ENCODE data around the gene GABRB3. TPM values are rescaled to one million over a fixed set of nuclear protein-coding genes. Genes with fewer than 3 reads are reported as not detected.
A peak's percentile ranks its signal among the peaks of the same experiment; 100 is the strongest.

The GABRB3 gene
- total RNA-seq: 8.3 TPM

GRCh38 chr15:26772154-26773066 lies at the start of gene GABRB3:
Gene GABRB3, minus strand, starts transcription at chr15:26773066.
- DNase-seq (ENCODE audit: low spot score): no peak

- DNase-seq (ENCODE audit: low spot score): no peak
These were observed 34.9 kb upstream of the GABRB3 start for GRCh38 chr15:26807517-26808427.

GRCh38 chr15:26806574-26806973 lies 33.7 kb upstream of the GABRB3 start:
- DNase-seq (ENCODE audit: low spot score): no peak

- no peak for DNase-seq (ENCODE audit: low spot score)
These were observed 33.3 kb upstream of the GABRB3 start for GRCh38 chr15:26806151-26806550.

- no peak for DNase-seq (ENCODE audit: low spot score)
These were observed 32.6 kb upstream of the GABRB3 start for GRCh38 chr15:26805470-26805869.

- DNase-seq (ENCODE audit: low spot score): no peak
These were observed 31.4 kb upstream of the GABRB3 start for GRCh38 chr15:26804063-26804804.

GRCh38 chr15:26790118-26790517 lies 17.3 kb upstream of the GABRB3 start:
- DNase-seq (ENCODE audit: low spot score): no peak

- DNase-seq (ENCODE audit: low spot score): no peak
These were observed 8.9 kb upstream of the GABRB3 start for GRCh38 chr15:26781816-26782215.

GRCh38 chr15:26773917-26774316 lies 1.1 kb upstream of the GABRB3 start:
- no peak for DNase-seq (ENCODE audit: low spot score)

- peak; percentile 57 for DNase-seq (ENCODE audit: low spot score)
These were observed 406 bp upstream of the GABRB3 start for GRCh38 chr15:26773067-26773877.

- DNase-seq (ENCODE audit: low spot score): no peak
These were observed 1.2 kb downstream of the GABRB3 start for GRCh38 chr15:26771578-26772153.

- no peak for DNase-seq (ENCODE audit: low spot score)
These were observed 1.7 kb downstream of the GABRB3 start for GRCh38 chr15:26771168-26771567.

GRCh38 chr15:26767169-26767670 lies 5.6 kb downstream of the GABRB3 start:
- no peak for DNase-seq (ENCODE audit: low spot score)

- no peak for DNase-seq (ENCODE audit: low spot score)
These were observed 6.6 kb downstream of the GABRB3 start for GRCh38 chr15:26766262-26766661.

GRCh38 chr15:26759986-26760385 lies 12.9 kb downstream of the GABRB3 start:
- DNase-seq (ENCODE audit: low spot score): no peak

GRCh38 chr15:26758079-26758478 lies 14.8 kb downstream of the GABRB3 start:
- DNase-seq (ENCODE audit: low spot score): no peak

- no peak for DNase-seq (ENCODE audit: low spot score)
These were observed 15.7 kb downstream of the GABRB3 start for GRCh38 chr15:26757141-26757540.

GRCh38 chr15:26744894-26745293 lies 28.0 kb downstream of the GABRB3 start:
- DNase-seq (ENCODE audit: low spot score): no peak

- no peak for DNase-seq (ENCODE audit: low spot score)
These were observed 33.1 kb downstream of the GABRB3 start for GRCh38 chr15:26739791-26740190.

- DNase-seq (ENCODE audit: low spot score): no peak
These were observed 33.9 kb downstream of the GABRB3 start for GRCh38 chr15:26738996-26739395.
